MM.1S (cell line): ENCODE results near the gene ADAMTS2.

ENCODE experiments used
- DNase-seq: peaks from one replicate; pipeline ENCODE4 v3.0.0-alpha.2; 2015
- H2AFZ ChIP-seq: fragments of 300-600 bp; sonication (generic); 2 replicates; pipeline ENCODE4 v1.6.0; 2016; ENCODE audit warnings: antibody characterized with exemption, low read length
- H3F3A ChIP-seq: fragments of 300-600 bp; sonication (generic); 2 replicates; pipeline ENCODE4 v1.6.1; 2016; ENCODE audit warnings: mild to moderate bottlenecking, antibody characterized with exemption, low read length, moderate library complexity, mixed read lengths; ENCODE audit not compliant: insufficient read depth
- H3K27ac ChIP-seq: fragments of 300-600 bp; sonication (generic); 2 replicates; pipeline ENCODE4 v1.5.1; 2016; ENCODE audit warnings: mild to moderate bottlenecking, low read length
- H3K27me3 ChIP-seq: fragments of 300-600 bp; sonication (generic); replicated peaks from 2 replicates; pipeline ENCODE4 v1.6.0; 2016; ENCODE audit warnings: low read length; ENCODE audit not compliant: insufficient read depth
- H3K36me3 ChIP-seq: fragments of 300-600 bp; sonication (generic); replicated peaks from 2 replicates; pipeline ENCODE4 v1.6.1; 2016; ENCODE audit warnings: mild to moderate bottlenecking, low read length, mixed read lengths; ENCODE audit not compliant: insufficient read depth
- H3K4me1 ChIP-seq: fragments of 300-600 bp; sonication (generic); 2 replicates; pipeline ENCODE4 v1.6.1; 2016; ENCODE audit warnings: low read length, mixed read lengths
- H3K4me2 ChIP-seq: fragments of 300-600 bp; sonication (generic); 2 replicates; pipeline ENCODE4 v1.6.0; 2016; ENCODE audit warnings: low read depth, low read length
- H3K4me3 ChIP-seq: fragments of 300-600 bp; sonication (generic); 2 replicates; pipeline ENCODE4 v1.5.1; 2016; ENCODE audit warnings: low read length, mixed read lengths
- H3K79me2 ChIP-seq: fragments of 300-600 bp; sonication (generic); 2 replicates; pipeline ENCODE4 v1.6.1; 2016; ENCODE audit warnings: mixed run types, low read length, mixed read lengths
- H3K9ac ChIP-seq: fragments of 300-600 bp; sonication (generic); 2 replicates; pipeline ENCODE4 v1.6.1; 2016; ENCODE audit warnings: low read length, mixed read lengths
- H3K9me2 ChIP-seq: fragments of 300-600 bp; sonication (generic); replicated peaks from 2 replicates; pipeline ENCODE4 v1.6.1; 2016; ENCODE audit warnings: mild to moderate bottlenecking, low read length, mixed read lengths; ENCODE audit not compliant: insufficient read depth
- H3K9me3 ChIP-seq: fragments of 300-600 bp; sonication (generic); replicated peaks from 2 replicates; pipeline ENCODE4 v1.6.1; 2016; ENCODE audit warnings: mild to moderate bottlenecking, low read length, mixed read lengths; ENCODE audit not compliant: insufficient read depth
- H4K20me1 ChIP-seq: fragments of 300-600 bp; sonication (generic); 2 replicates; pipeline ENCODE4 v1.6.1; 2016; ENCODE audit warnings: mild to moderate bottlenecking, low read length, moderate library complexity, mixed read lengths; ENCODE audit not compliant: insufficient read depth
- CTCF ChIP-seq: fragments of 300-600 bp; sonication (generic); IDR thresholded peaks from 2 replicates; pipeline ENCODE4 v1.5.1; 2016; ENCODE audit warnings: antibody characterized with exemption, low read length, mixed read lengths
- EZH2 ChIP-seq: fragments of 300-600 bp; sonication (generic); optimal IDR thresholded peaks from 2 replicates; pipeline ENCODE3; 2017; ENCODE audit warnings: low read depth, mild to moderate bottlenecking, antibody characterized with exemption, low read length, mixed read lengths
- EZH2phosphoT487 ChIP-seq: fragments of 300-600 bp; sonication (generic); IDR thresholded peaks from 2 replicates; pipeline ENCODE4 v1.6.1; 2018; ENCODE audit warnings: antibody characterized with exemption, low read length

Gene ADAMTS2

DNA sequence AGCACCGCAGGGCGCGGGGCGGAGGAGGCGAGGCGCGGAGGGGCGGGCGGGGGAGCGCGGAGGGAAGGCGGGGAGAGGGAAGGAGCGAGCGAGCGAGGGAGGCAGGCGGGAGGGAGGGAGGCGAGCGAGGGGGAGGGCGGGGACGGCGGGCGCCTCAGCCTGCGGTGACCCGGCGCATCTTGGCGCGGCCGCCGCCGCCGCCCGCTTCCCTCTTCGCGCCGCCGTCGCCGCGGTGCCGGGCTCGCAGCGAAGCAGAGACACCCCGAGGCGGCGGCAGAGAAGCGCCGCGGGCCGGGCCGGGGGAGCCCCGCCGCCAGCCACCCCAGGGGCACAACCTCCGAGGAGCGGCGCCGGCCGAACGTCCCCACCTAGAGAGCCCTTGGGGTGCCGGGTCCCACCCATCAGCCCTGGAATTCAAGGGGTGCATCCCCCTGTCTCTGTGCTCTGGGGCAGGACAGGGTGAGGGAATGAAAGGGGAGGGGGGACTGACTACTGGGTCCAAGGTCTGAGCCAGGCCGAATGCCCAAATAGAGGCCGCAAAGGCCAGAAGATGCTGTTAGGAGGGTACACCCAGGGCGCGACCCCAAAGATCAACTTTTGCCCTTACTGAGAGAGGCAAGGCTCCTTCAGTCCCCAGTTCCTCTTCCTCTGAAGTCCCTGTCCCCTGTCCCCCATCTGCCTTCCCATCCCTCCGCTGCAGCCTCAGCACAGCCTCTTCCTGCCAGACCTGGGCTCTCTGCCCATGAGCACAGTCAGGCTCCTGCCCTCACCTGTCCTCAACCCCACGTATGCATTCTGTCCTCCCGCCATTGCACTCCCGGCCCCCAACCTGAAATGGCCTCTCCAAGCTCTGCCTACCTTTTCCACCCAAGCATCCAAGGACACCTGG, at the start of gene ADAMTS2:
Gene ADAMTS2, minus strand, starts transcription at position 29 of the 889 bp plus-strand sequence. CDS start 133 bp downstream, outside the sequence.
- Histone ChIP-seq H4K20me1 (no peaks in the 10 kb centered on the region), H3K36me3 (no peaks in the 10 kb centered on the region), H3K9me2 (no peaks in the 10 kb centered on the region), H3K27ac (no peak within 1 kb of the TSS), H2AFZ (no peak within 1 kb of the TSS), H3K27me3 (peaks cover 5% of the 10 kb centered on the region), H3K4me3 (no peak within 1 kb of the TSS), H3K9me3 (no peaks in the 10 kb centered on the region), H3F3A (no peaks in the 10 kb centered on the region), H3K4me2 (no peak within 1 kb of the TSS), H3K4me1 (no peaks in the 10 kb centered on the region), H3K79me2 (no peaks in the 10 kb centered on the region), H3K9ac (no peak within 1 kb of the TSS)
- no peak for DNase-seq
- no peak for TF ChIP-seq EZH2phosphoT487
- TF ChIP-seq CTCF: no peak
- TF ChIP-seq EZH2: no peak

DNA sequence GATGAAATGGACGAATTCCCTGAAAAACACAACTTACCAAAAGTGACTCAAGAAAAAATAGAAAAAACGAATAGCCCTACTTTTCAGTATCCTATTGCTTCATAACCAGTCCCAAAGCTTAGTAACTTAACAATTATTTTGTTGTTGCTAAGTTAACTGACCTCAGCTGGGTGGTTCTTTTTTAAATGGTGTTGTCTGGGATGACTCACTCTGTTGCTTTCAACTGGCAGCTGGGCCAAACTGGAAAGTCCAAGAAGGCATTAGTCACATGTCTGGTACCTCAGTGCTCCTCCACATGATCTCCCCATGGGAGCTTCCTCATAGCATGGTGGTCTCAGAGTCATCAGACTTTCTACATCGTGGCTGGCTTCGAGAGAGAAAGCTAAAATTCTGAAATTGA, 47.8 kb upstream of the ADAMTS2 start:
- H3K9me2 ChIP-seq: no peaks in the 10 kb centered on the region

DNA sequence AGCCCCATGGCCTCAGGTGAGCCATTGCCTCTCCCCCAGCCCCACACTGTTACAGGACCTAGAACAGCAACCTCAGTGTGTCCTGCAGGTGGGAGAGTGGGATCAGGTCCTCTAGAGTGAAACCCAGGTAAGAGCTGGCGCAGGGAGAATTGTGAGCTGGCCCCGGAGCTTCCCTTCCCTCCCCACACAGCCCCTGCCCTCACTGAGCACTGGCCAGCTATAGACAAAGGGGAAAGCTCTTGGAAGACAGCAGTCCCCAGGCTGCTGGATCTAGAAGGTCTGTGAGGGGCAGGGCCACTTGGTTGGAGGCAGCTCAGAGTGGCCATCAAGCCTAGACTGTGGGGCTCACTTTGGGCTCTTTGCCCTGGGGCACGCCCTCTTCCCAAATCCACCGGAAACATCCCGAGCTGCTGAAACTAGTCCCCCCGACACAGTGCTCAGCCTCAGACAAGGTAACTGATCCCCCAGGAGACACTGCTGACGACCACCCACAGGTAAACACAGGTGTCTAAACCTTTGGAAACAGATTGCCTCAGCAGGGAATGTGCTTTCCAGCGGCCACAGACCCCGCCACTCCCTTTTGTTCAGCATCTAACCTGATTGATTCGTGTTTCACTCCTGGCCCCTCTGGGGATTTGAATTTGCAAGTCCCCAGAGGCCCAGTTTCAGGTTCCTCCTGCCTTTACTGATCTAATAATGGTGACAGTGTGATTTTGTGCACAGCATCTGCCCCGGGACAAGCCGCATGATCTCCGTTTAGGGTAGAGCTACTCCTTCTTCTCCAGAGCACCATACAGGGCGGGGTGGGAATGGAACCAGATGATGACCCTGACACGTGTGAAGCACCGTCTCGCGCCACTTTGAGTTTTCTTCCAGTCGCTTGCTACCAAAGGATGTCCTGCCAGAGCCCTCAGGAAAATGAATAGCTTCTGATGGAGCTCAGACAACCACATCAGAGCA, 42.2 kb upstream of the ADAMTS2 start:
- no peak overlapping the region for H2AFZ ChIP-seq
- no peak for TF ChIP-seq CTCF
- no peak for DNase-seq

More for the DNA sequence above, 47.8 kb upstream of the ADAMTS2 start:
- Histone ChIP-seq H3K9me3 (no peaks in the 10 kb centered on the region), H3F3A (no peaks in the 10 kb centered on the region), H3K79me2 (no peaks in the 10 kb centered on the region), H3K27me3 (peaks cover 10% of the 10 kb centered on the region; the same call in 1 of the 2 replicates), H2AFZ (no peak overlapping the region), H3K4me1 (no peaks in the 10 kb centered on the region), H3K36me3 (no peaks in the 10 kb centered on the region), H3K9ac (no peak overlapping the region), H3K4me2 (no peak overlapping the region), H3K4me3 (no peak overlapping the region), H4K20me1 (no peaks in the 10 kb centered on the region), H3K27ac (no peak overlapping the region)
- DNase-seq: no peak
- TF ChIP-seq CTCF (no peak), EZH2phosphoT487 (no peak), EZH2 (no peak)

More for the DNA sequence above, 42.2 kb upstream of the ADAMTS2 start:
- Histone ChIP-seq H3K4me1 (no peaks in the 10 kb centered on the region), H3K27me3 (peaks cover 17% of the 10 kb centered on the region), H3K9me3 (no peaks in the 10 kb centered on the region), H3K79me2 (no peaks in the 10 kb centered on the region), H3K9me2 (no peaks in the 10 kb centered on the region), H3K4me2 (no peak overlapping the region), H3K36me3 (no peaks in the 10 kb centered on the region), H3K4me3 (no peak overlapping the region), H3F3A (no peaks in the 10 kb centered on the region), H4K20me1 (no peaks in the 10 kb centered on the region), H3K9ac (no peak overlapping the region), H3K27ac (no peak overlapping the region)
